A172 (cell line): ENCODE results near the gene IL2RG. TPM values are rescaled to one million over a fixed set of nuclear protein-coding genes. Genes with fewer than 3 reads are reported as not detected.

Source experiments
- DNase-seq: peaks from one replicate; pipeline ENCODE4 v3.0.0-alpha.2; 2015; ENCODE audit warnings: low spot score
- total RNA-seq: library from RNA; depleted of rRNA; stranded (reverse); fragments of >200 nt; shearing (Covaris generic); gene quantifications from 2 replicates; pipeline ENCODE4 v1.2.3, GENCODE V29; 2014

Gene IL2RG
- total RNA-seq, 1 experiment from 2014 or later, result 1.4 TPM

DNA sequence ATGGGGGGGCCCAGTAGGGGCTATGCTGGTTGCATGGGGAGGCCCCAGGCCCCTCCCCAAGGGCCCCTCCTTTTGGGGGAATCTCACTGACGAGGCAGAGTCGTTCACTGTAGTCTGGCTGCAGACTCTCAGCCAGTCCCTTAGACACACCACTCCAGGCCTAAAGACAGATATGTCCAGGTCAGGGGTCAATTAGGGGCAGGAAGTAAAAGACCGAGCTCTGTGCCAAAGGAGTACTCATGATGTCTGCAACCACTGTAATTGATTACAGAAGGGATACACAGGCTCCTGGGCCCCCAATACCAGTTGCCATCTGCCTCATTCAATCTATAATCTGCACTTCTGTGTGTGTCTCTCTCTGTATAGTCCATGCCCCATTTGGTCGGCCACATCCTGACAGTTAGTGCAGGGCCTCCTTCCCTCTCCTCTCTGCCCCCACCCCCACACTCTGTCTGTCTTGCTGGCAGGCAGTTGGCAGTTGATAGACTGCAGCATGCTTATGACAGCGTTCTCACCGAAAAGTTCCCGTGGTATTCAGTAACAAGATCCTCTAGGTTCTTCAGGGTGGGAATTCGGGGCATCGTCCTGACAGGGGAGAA is 3.5 kb downstream of the IL2RG start:
- no peak for DNase-seq

- no peak for DNase-seq
These were observed 4.1 kb downstream of the IL2RG start for GRCh38 chrX:71107245-71107644.

DNA sequence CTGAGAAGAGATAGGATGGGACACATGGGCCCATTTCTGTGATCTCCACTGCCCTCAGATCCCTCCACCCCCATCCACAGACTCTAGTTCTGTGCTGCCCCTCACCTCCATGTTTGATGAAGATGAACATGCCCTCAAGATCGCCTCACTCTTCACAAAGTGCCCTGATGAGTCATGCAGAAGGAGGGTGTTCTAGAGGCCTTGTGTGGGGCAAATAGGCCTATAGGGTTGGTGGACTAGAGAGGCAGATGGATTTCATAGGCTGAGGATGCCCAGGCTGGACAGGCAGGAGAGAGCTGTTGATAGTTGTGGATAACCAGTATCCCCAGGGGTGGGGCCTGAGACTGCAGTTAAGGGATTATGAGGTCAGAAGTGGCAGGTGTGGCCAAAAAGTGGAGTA is 5.0 kb downstream of the IL2RG start, which contains the start of gene CXorf65:
Gene CXorf65 (minus strand): TSS at position 314 of the 400 bp plus-strand sequence. CDS start 184 bp downstream, at position 130.
- DNase-seq, result peak; percentile 21

DNA sequence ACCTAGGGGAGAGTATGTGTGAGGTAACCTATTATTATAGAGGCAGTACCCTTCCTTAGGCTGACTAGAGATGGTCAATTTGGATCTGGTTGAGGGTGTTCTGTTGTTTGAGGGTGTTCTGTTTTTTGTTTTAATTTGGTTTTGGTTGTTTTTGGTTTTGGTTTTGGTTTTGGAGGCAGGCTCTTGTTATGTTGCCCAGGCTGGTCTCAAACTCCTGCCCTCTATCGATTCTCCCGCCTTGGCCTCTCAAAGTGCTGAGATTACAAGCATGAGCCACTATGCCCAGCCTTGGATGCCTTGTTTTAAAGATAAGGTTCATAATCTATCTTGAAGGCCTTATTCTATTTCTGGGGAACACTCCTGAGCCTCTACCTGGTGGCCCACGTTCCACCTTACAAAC is 5.7 kb downstream of the IL2RG start:
- DNase-seq, result no peak

DNA sequence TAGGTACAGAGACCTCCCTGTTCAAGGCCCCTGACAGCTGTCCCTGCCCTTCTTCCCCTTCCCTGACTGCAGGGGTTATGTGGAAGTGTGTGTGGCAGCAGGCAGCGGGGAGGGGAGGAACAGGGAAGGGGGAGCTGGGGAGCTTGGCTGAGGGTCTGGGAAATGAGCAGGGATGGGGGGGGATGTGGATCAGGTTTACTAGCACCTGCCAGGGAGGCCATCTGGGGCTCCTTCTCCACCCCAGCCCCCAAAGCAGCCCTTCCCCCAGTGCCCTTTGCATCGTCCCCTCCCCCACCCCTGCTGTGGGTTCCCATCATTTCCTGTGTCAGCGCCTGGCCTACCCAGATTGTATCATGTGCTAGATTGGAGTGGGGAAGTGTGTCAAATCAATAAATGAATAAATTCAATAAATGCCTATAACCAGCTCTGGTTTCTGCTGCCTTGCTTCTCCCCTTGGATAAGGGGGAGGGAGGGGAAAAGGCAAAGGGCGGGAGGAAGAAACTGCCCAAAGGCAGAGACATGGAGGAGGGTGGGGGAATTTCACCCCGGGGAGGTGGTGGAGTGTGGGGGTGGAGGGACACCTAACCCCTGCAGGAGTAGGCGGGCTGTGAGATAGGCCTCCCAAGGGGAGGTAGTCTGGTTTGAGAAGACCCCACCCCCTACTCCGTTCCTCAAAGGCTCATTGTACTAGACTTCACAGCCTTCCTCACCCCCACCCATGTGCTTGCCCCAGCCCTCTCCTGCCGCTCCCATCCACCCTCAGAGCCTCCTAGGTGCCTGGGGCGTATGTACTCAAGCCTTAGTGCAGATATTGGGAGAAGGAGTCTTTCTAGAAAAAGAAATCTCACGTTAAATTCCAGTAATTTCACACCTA is 8.0 kb downstream of the IL2RG start:
- no peak for DNase-seq

GRCh38 chrX:71102292-71102691 is 9.1 kb downstream of the IL2RG start:
- DNase-seq, result no peak

DNA sequence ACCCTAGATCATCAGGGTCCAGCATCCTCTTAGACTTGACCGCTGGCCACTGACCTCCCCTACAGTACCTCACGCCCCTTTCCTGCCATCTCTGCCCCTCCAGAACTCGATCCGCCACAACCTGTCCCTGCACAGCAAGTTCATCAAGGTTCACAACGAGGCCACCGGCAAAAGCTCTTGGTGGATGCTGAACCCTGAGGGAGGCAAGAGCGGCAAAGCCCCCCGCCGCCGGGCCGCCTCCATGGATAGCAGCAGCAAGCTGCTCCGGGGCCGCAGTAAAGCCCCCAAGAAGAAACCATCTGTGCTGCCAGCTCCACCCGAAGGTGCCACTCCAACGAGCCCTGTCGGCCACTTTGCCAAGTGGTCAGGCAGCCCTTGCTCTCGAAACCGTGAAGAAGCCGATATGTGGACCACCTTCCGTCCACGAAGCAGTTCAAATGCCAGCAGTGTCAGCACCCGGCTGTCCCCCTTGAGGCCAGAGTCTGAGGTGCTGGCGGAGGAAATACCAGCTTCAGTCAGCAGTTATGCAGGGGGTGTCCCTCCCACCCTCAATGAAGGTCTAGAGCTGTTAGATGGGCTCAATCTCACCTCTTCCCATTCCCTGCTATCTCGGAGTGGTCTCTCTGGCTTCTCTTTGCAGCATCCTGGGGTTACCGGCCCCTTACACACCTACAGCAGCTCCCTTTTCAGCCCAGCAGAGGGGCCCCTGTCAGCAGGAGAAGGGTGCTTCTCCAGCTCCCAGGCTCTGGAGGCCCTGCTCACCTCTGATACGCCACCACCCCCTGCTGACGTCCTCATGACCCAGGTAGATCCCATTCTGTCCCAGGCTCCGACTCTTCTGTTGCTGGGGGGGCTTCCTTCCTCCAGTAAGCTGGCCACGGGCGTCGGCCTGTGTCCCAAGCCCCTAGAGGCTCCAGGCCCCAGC is 10.5 kb downstream of the IL2RG start:
- DNase-seq, result no peak

DNA sequence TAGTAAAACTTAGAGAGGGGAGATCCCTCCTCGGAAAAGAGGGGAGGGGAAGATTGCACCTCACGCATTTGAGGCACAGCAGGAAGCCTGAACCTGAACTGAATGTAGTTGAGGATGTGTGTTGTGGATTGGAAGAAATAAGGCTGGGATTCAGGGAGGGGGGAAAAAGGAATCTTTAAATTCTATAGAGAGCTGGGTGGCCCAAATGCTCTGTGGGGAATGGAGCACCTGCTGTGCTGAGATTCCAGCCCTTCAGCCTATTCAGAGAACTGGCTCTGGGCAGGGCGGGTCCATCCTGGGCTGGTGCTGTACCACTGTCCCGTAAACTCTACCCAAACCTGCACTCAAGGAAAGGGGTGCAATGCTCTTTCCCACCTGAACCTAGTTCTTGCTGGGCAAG is 11.6 kb downstream of the IL2RG start:
- DNase-seq, result no peak

- DNase-seq, result no peak
These were observed 12.3 kb downstream of the IL2RG start for GRCh38 chrX:71098951-71099506.

- DNase-seq, result no peak
These were observed 13.1 kb downstream of the IL2RG start for GRCh38 chrX:71098302-71098701.

GRCh38 chrX:71096760-71097032 is 14.7 kb downstream of the IL2RG start:
- DNase-seq, result no peak

GRCh38 chrX:71095981-71096759 is 15.2 kb downstream of the IL2RG start:
- no peak for DNase-seq

DNA sequence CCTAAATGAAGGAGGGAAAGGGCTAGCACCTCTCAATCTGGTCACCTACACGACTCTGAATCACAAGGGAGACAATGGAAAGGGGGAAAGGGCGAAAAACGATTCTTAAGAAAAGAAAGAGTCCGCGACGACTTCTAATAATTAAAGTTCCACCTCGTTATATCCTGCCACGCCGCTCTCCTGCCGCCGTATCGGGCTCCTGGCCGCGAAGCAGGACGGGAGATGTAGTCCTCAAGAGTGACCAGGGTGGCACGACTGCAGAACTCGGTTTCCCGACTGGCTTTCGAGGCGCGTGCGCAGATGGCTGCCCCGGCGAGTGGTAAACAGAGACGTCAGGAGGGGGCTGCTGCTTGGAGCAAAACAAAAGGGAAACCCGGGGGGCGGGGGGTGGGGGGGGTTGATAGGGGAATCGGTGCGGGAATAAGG is 15.8 kb downstream of the IL2RG start, which contains the start of gene FOXO4:
Gene FOXO4 (plus strand): TSS at position 297 of the 426 bp plus-strand sequence. CDS start 678 bp downstream, outside the sequence.
- peak; percentile 66 for DNase-seq

DNA sequence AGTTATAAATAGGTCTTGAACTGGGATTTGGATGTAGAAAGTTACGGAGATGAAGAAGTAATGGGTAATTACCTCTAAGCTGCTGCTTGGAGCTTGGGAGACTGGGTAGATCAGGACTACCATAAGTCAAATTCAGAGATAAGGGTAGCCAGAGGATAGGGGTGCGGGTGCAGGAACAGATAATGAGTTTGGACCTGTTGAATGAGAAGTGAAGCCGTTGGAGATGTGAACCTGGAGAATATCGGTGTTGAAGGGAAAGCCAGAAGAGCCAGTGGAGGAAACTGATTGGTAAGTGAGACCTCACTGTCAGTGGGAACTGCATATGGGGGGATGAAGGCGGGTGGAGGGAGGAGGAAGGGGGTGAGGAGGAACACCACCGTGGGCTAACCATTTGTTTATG is 16.3 kb downstream of the IL2RG start:
- no peak for DNase-seq

GRCh38 chrX:71091263-71091662 is 20.1 kb downstream of the IL2RG start:
- no peak for DNase-seq

GRCh38 chrX:71085900-71086299 is 25.5 kb downstream of the IL2RG start:
- DNase-seq, result no peak

GRCh38 chrX:71082822-71083221 is 28.6 kb downstream of the IL2RG start:
- no peak for DNase-seq

DNA sequence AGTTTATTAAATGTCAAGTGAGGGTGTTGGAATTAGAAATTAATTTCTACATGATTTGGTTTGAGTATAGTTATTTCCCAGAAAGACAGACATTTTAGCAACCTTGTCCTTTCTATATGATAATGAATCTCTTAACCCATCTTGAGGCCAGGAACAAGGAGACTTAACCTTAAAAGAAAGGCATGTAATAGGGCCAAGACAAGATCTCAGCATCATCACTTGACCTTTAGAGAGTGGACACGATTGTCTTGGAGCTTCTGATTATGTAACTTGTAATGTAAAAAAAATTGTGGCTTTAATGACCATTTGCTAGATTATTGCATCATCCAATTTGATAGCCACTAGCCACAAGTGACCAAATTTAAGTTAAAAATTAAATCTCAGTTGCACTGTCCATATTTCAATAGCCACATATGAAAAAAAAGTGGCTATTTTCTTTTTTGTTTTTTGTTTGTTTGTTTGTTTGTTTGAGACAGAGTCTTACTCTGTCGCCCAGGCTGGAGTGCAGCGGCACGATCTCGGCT is 29.2 kb downstream of the IL2RG start:
- no peak for DNase-seq

DNA sequence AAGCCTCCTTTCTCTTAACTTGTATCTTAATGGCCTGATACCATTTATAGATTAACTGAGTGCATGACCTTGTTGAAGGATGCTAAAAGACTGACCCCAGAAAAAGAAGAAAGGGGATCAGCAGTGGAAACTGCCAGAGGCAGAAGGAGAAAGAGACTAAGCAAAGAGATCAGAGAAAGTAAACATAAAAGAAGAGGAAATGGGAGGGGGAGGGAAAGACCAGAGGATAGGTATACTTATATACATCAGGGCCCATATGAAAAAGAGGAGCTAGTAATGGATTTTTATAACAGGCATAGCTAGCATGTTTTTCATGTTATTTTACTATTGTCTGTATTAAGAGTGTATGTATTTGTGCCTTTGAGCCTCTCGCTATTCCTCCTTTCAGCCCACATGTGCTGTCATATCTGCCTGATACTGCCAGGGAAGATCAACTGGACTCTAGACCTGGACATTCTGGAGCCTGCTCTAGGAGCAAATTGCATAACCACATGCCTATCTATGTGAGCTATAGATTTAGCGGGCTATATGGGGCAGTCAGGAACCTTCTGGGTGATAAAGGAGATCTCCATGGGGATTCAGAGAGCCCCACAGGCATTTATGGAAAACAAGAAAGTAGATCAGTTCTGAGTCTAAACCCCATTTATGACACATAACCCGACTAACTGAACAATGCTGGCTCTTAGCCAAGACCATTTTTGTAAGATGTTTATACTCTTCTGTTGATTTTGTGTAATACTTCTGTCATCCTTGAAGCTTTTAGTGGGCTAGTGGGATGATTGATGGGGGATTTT is 29.9 kb downstream of the IL2RG start:
- no peak for DNase-seq

DNA sequence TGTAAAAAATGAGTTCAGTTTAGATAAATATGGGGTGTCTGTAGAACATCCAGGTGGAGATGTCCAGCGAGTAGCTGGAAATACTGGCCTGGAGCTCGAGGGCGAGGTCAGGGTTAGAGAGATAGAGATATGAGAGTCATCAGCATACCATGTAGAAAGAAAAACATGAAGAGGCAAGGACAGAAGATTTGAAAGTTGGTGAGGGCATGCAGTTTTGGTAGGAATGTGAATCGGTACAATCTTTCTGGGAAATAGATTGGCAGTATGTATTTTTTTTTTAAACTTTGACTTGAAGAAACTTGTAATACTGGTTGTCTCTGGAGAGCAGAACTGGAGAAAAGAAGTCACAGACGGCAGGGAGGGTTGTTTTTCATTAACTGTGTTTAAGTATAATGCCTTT is 40.8 kb downstream of the IL2RG start:
- DNase-seq, result no peak
